A172 (cell line): ENCODE data around the gene TMEM151B. TPM values are rescaled to one million over a fixed set of nuclear protein-coding genes. Genes with fewer than 3 reads are reported as not detected.

Source experiments
- DNase-seq: peaks from one replicate; pipeline ENCODE4 v3.0.0-alpha.2; 2015; ENCODE audit warnings: low spot score
- total RNA-seq: library from RNA; depleted of rRNA; stranded (reverse); fragments of >200 nt; shearing (Covaris generic); gene quantifications from 2 replicates; pipeline ENCODE4 v1.2.3, GENCODE V29; 2014

The TMEM151B gene
- total RNA-seq, 1 experiment from 2014 or later = 1.3 TPM

GRCh38 chr6:44232676-44233566 is 37.3 kb upstream of the TMEM151B start:
- no peak for DNase-seq

GRCh38 chr6:44233567-44234100 is 36.6 kb upstream of the TMEM151B start:
- DNase-seq = no peak

GRCh38 chr6:44234101-44235025 is 35.9 kb upstream of the TMEM151B start:
- DNase-seq = peak; percentile 81

- no peak for DNase-seq
These were observed 35.0 kb upstream of the TMEM151B start for GRCh38 chr6:44235269-44235668.

GRCh38 chr6:44235891-44236516 is 34.2 kb upstream of the TMEM151B start:
- DNase-seq = no peak

GRCh38 chr6:44237021-44237812 is 33.0 kb upstream of the TMEM151B start:
- DNase-seq = peak; percentile 100

- DNase-seq = peak; percentile 67
These were observed 32.3 kb upstream of the TMEM151B start for GRCh38 chr6:44237813-44238433.

GRCh38 chr6:44238687-44239350 is 31.4 kb upstream of the TMEM151B start:
- no peak for DNase-seq

GRCh38 chr6:44243345-44243744 is 26.9 kb upstream of the TMEM151B start:
- DNase-seq = no peak

- no peak for DNase-seq
These were observed 24.8 kb upstream of the TMEM151B start for GRCh38 chr6:44245391-44245911.

GRCh38 chr6:44245912-44246662 is 24.2 kb upstream of the TMEM151B start:
- peak; percentile 71 for DNase-seq

- DNase-seq = peak; percentile 99
These were observed 23.4 kb upstream of the TMEM151B start, which contains the start of gene HSP90AB1 for GRCh38 chr6:44246663-44247337. HSP90AB1 (plus strand) TSS chr6:44247101; CDS start chr6:44248630, 1,529 bp downstream.

GRCh38 chr6:44247338-44248302 is 22.6 kb upstream of the TMEM151B start:
- DNase-seq = peak; percentile 68

- no peak for DNase-seq
These were observed 21.7 kb upstream of the TMEM151B start for GRCh38 chr6:44248579-44248978.

- no peak for DNase-seq
These were observed 21.0 kb upstream of the TMEM151B start for GRCh38 chr6:44249082-44249748.

- DNase-seq = no peak
These were observed 20.1 kb upstream of the TMEM151B start for GRCh38 chr6:44250067-44250717.
